ENCODE data around the gene SBK2. TPM values are rescaled to one million over a fixed set of nuclear protein-coding genes. Genes with fewer than 3 reads are reported as not detected.
"Not testable (repeated sequence)": the region's sequence is repeated elsewhere in the genome, so short reads cannot be mapped to it uniquely, and the experiment has no call there.

Gene SBK2
- total and polyA plus RNA-seq, 2 donors: not detected

DNA sequence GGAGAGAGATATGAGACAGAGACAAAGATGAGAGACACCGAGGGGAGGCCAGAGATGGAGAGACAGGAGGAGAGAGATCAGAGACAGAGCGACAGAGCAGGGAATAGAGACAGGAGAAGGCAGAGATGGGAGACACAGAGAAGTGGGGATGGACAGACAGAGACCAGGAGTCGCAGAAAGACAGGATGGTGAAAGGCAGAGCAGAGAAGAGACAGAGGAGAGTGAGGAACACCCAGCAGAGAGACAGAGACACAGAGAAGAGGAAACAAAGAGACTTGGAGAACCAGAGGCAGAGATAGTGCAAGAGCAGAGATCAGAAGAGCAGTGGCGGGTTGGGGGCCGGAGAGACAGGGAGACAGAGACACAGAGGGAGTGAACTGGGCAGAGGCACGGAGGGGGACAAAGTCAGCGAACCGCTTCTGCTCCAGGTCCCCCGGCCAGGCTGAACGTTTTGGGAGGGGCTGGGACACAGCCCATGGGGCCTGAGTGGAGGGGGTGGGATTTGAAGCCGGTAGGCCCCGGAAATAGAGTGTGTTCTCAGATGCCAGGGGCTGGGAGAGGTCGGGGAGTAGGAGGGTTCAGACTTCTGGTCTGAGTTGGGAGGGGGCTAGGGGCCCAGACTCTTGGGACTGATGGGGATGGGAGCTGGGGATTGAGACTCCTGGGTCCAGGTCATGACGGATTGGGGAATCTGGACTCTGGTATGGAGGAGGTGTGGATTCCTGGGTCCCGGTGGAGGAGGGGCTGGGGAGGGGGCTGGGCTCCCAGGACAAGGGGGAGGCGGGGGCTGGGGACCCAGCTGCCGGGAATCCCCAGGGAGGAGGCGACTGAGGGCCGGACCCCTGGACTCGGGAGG lies 43.1 kb upstream of the SBK2 start:
- peaks cover 0 to 2% of the 10 kb centered on the region in 2 donors for H3K27me3 ChIP-seq (ENCODE audit: control insufficient read depth in 2 of 2, insufficient read depth in 1 of 2, low read length in 1 of 2)
- peak overlapping the region; percentile 77 to 86 for H3K27ac ChIP-seq (ENCODE audit: low read depth in 1 of 2, low read length in 1 of 2)
- WGBS: 16% methylated on average over 20 of the region's 20 CpGs
- H3K36me3 ChIP-seq (ENCODE audit: control insufficient read depth in 2 of 2, insufficient read depth in 2 of 2, low read length in 1 of 2): peaks cover 5 to 21% of the 10 kb centered on the region in 2 donors
- no peaks in the 10 kb centered on the region for H3K9me3 ChIP-seq (ENCODE audit: control insufficient read depth in 2 of 2, insufficient read depth in 1 of 2, low read length in 1 of 2)
- H3K4me1 ChIP-seq (ENCODE audit: control insufficient read depth in 2 of 2, insufficient read depth in 2 of 2, low read length in 2 of 2): peaks cover 9 to 10% of the 10 kb centered on the region in 2 donors
- peak in 2 of 9 donors; percentile 17 to 36 for DNase-seq (ENCODE audit: low read depth in 6 of 9, low spot score in 9 of 9)
- peak overlapping the region; percentile 68 to 84 for H3K4me3 ChIP-seq (ENCODE audit: low read length in 2 of 2)

DNA sequence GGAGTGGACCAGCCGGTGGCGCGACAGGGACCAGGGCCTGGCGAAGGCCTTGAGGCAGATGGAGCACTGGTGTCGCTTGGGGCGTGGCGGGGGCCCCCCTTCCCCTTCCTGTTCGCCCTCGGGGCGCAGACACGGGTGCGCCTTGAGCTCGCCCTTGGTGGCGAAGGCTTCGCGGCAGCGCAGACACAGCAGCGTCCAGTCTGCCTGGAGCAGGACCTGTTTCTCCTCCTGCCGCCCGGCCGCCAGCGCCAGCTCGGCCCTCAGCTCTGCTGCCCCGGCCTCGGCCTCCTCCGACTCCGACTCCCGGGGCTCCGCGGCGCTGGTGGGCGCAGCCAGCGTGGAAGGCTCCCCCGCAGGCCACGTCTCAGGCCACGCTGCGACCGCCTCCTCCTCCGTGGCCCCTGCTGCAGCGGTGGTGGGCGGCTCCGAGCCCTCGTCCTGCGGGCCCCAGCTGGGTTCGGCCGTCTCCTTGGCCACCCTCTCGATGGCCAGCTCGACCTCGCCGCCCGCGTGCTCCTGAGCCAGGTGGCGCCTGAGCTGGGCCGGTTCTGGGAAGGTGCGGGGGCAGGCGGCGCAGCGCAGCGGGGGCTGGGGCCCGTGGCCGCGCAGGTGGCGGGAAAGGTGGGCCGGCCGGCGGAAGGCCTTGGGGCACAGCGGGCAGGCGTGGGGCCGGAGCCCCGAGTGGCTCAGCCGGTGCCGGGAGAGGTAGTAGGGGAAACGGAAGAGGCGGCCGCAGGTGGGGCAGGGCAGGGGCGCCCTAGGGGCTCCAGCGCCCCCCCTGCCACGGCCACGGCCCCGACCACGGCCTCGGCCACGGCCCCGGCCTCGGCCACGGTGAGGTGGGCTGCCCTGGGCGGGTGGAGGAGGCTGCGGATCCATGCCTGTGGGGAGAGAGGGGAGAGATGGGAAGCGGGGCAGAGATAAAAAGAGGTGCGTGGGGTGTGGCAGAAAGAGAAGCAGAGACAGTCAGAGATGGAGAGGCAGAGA lies 42.1 kb upstream of the SBK2 start:
- WGBS: 97% methylated on average over 90 of the region's 90 CpGs
- H3K4me3 ChIP-seq (ENCODE audit: low read length in 2 of 2): no peak overlapping the region
- H3K4me1 ChIP-seq (ENCODE audit: control insufficient read depth in 2 of 2, insufficient read depth in 2 of 2, low read length in 2 of 2): peaks cover 9 to 10% of the 10 kb centered on the region in 2 donors
- H3K27ac ChIP-seq (ENCODE audit: low read depth in 1 of 2, low read length in 1 of 2): no peak overlapping the region
- peaks cover 5 to 21% of the 10 kb centered on the region in 2 donors for H3K36me3 ChIP-seq (ENCODE audit: control insufficient read depth in 2 of 2, insufficient read depth in 2 of 2, low read length in 1 of 2)
- no peaks in the 10 kb centered on the region for H3K27me3 ChIP-seq (ENCODE audit: control insufficient read depth in 2 of 2, insufficient read depth in 1 of 2, low read length in 1 of 2)
- no peaks in the 10 kb centered on the region for H3K9me3 ChIP-seq (ENCODE audit: control insufficient read depth in 2 of 2, insufficient read depth in 1 of 2, low read length in 1 of 2)
- DNase-seq (ENCODE audit: low read depth in 6 of 9, low spot score in 9 of 9): no peak

DNA sequence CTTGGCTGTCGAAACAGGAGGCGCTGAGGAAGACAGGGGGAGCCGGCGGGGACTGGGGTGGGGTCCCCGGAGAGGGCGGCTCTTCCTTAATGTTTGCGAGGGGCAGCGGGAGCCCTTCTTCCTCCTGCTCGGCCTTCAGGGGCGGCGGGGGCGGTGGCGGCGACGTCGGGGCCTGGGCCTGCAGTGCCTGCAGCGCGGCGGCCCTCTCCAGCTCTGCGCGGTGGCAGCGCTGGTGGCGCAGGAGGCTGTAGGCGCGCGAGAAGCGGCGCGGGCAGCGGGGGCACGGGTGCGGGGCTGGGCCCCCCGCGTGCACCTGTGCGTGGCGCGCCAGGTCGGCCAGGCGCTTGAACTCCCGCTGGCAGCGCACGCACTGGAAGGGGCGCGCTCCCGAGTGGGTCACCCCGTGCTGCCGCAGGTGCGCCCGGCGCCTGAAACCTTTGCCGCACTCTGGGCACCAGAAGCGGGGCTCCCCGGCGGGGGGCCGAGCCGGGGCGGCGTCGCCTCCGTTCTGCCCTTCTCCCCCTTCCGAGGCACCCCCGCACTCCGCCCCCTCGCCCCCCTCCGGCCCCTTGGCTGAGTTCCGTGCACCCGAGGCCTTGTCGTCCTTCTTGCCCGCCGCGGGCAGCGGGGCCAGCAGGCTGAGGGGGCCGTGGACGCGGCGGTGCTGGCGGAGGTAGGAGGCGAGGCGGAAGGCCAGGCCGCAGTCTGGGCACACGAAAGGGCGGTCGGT lies 41.3 kb upstream of the SBK2 start:
- 98% methylated on average over 83 of the region's 83 CpGs for WGBS

DNA sequence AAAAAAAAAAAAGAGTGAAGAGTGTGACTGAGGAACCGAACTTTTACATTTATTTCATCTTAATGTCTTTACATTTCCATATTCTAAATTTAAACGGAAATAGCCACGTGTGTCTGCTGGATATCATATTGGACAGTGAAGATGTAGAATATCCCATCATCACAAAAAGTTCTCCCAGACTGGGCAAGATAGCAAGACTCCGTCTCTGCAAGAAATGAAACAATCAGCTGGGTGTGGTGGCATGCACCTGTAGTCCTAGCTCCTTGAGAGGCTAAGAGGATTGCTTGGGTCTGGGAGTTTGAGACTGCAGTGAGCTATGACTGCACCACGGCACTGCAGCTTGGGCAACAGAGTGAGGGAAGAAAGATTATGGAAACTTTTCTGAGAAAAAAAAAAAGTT lies 39.8 kb upstream of the SBK2 start:
- H3K4me1 ChIP-seq (ENCODE audit: control insufficient read depth in 2 of 2, insufficient read depth in 2 of 2, low read length in 2 of 2): peaks cover 9% of the 10 kb centered on the region in 2 donors
- H3K4me3 ChIP-seq (ENCODE audit: low read length in 2 of 2): no peak overlapping the region
- DNase-seq (ENCODE audit: low read depth in 6 of 9, low spot score in 9 of 9): no peak
- H3K27ac ChIP-seq (ENCODE audit: low read depth in 1 of 2, low read length in 1 of 2): no peak overlapping the region
- no peaks in the 10 kb centered on the region for H3K27me3 ChIP-seq (ENCODE audit: control insufficient read depth in 2 of 2, insufficient read depth in 1 of 2, low read length in 1 of 2)
- H3K9me3 ChIP-seq (ENCODE audit: control insufficient read depth in 2 of 2, insufficient read depth in 1 of 2, low read length in 1 of 2): no peaks in the 10 kb centered on the region
- 97% methylated on average over 5 of the region's 5 CpGs for WGBS
- peaks cover 5 to 21% of the 10 kb centered on the region in 2 donors for H3K36me3 ChIP-seq (ENCODE audit: control insufficient read depth in 2 of 2, insufficient read depth in 2 of 2, low read length in 1 of 2)

More for the DNA sequence above, 41.3 kb upstream of the SBK2 start:
- Histone ChIP-seq H3K4me1 (ENCODE audit: control insufficient read depth in 2 of 2, insufficient read depth in 2 of 2, low read length in 2 of 2) (peaks cover 9 to 10% of the 10 kb centered on the region in 2 donors), H3K36me3 (ENCODE audit: control insufficient read depth in 2 of 2, insufficient read depth in 2 of 2, low read length in 1 of 2) (peaks cover 5 to 21% of the 10 kb centered on the region in 2 donors), H3K27ac (ENCODE audit: low read depth in 1 of 2, low read length in 1 of 2) (no peak overlapping the region), H3K27me3 (ENCODE audit: control insufficient read depth in 2 of 2, insufficient read depth in 1 of 2, low read length in 1 of 2) (no peaks in the 10 kb centered on the region), H3K4me3 (ENCODE audit: low read length in 2 of 2) (no peak overlapping the region), H3K9me3 (ENCODE audit: control insufficient read depth in 2 of 2, insufficient read depth in 1 of 2, low read length in 1 of 2) (no peaks in the 10 kb centered on the region)
- no peak for DNase-seq (ENCODE audit: low read depth in 6 of 9, low spot score in 9 of 9)

DNA sequence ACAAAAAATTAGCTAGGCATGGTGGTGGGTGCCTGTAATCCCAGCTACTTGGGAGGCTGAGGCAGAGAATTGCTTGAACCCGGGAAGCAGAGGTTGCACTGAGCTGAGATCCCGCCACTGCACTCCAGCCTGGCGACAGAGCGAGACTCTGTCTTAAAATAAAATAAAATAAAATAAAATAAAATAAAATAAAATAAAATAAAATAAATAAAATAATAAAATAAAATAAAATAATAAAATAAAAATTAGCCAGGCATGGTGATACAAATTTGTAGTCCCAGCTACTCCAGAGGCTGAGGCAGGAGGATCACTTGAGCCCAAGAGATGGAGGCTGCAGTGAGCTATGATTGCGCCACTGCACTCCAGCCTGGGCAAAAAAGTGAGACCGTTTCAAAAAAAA lies 37.0 kb upstream of the SBK2 start:
- not testable (repeated sequence) for H3K9me3 ChIP-seq (ENCODE audit: control insufficient read depth in 2 of 2, insufficient read depth in 1 of 2, low read length in 1 of 2); H3K4me3 ChIP-seq (ENCODE audit: low read length in 2 of 2); H3K4me1 ChIP-seq (ENCODE audit: control insufficient read depth in 2 of 2, insufficient read depth in 2 of 2, low read length in 2 of 2); H3K27me3 ChIP-seq (ENCODE audit: control insufficient read depth in 2 of 2, insufficient read depth in 1 of 2, low read length in 1 of 2); H3K27ac ChIP-seq (ENCODE audit: low read depth in 1 of 2, low read length in 1 of 2); DNase-seq (ENCODE audit: low read depth in 6 of 9, low spot score in 9 of 9)
- WGBS: 99% methylated on average over 6 of the region's 6 CpGs
- peaks cover 5 to 18% of the 10 kb centered on the region in 2 donors for H3K36me3 ChIP-seq (ENCODE audit: control insufficient read depth in 2 of 2, insufficient read depth in 2 of 2, low read length in 1 of 2)

DNA sequence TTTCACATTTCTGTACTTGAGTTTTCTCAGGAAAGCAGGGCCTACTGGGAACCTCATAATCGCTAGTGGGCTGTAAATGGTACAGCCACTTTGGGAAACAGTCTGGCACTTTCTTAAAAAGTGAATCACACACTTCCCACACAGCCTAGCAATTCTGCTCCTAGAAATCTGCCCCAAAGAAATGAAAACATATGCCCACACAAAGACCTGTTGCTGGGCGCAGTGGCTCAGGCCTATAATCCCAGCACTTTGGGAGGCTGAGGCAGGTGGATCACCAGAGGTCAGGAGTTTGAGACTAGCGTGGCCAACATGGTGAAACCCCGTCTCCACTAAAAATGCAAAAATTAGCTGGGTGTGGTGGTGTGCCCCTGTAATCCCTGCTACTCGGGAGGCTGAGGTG lies 32.5 kb upstream of the SBK2 start:
- H3K27ac ChIP-seq (ENCODE audit: low read depth in 1 of 2, low read length in 1 of 2); H3K4me1 ChIP-seq (ENCODE audit: control insufficient read depth in 2 of 2, insufficient read depth in 2 of 2, low read length in 2 of 2); H3K9me3 ChIP-seq (ENCODE audit: control insufficient read depth in 2 of 2, insufficient read depth in 1 of 2, low read length in 1 of 2); DNase-seq (ENCODE audit: low read depth in 6 of 9, low spot score in 9 of 9); H3K27me3 ChIP-seq (ENCODE audit: control insufficient read depth in 2 of 2, insufficient read depth in 1 of 2, low read length in 1 of 2); H3K4me3 ChIP-seq (ENCODE audit: low read length in 2 of 2); H3K36me3 ChIP-seq (ENCODE audit: control insufficient read depth in 2 of 2, insufficient read depth in 2 of 2, low read length in 1 of 2): not testable (repeated sequence)
- 96% methylated on average over 5 of the region's 5 CpGs for WGBS

DNA sequence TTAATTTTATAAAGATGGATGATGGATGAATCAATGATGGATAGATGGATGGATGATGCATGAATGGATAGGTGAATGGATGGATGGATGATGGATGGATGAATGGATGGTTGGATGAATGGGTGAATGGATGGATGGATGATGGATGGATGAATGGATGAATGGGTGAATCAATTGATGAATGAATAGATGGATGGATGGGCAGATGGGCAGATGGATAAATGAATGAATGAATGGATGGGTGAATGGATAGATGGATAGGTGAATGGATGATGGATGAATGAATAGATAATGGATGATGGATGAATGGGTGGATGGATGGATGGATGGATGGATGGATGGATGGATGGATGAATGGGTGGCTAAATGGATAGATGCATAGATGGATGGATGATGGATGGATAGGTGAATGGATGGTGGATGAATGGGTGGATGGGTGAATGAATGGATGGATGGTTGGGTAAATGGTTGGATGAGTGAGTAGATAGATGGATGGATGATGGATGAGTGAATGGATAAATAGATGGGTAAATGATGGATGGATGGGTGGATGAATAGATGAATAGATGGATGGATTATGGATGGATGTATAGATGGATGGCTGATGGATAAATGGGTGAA lies 30.9 kb upstream of the SBK2 start:
- Histone ChIP-seq H3K9me3 (ENCODE audit: control insufficient read depth in 2 of 2, insufficient read depth in 1 of 2, low read length in 1 of 2) (no peaks in the 10 kb centered on the region), H3K27me3 (ENCODE audit: control insufficient read depth in 2 of 2, insufficient read depth in 1 of 2, low read length in 1 of 2) (peaks cover 0 to 12% of the 10 kb centered on the region in 2 donors), H3K36me3 (ENCODE audit: control insufficient read depth in 2 of 2, insufficient read depth in 2 of 2, low read length in 1 of 2) (no peaks in the 10 kb centered on the region), H3K27ac (ENCODE audit: low read depth in 1 of 2, low read length in 1 of 2) (no peak overlapping the region), H3K4me1 (ENCODE audit: control insufficient read depth in 2 of 2, insufficient read depth in 2 of 2, low read length in 2 of 2) (no peaks in the 10 kb centered on the region), H3K4me3 (ENCODE audit: low read length in 2 of 2) (no peak overlapping the region)
- DNase-seq (ENCODE audit: low read depth in 6 of 9, low spot score in 9 of 9): no peak

DNA sequence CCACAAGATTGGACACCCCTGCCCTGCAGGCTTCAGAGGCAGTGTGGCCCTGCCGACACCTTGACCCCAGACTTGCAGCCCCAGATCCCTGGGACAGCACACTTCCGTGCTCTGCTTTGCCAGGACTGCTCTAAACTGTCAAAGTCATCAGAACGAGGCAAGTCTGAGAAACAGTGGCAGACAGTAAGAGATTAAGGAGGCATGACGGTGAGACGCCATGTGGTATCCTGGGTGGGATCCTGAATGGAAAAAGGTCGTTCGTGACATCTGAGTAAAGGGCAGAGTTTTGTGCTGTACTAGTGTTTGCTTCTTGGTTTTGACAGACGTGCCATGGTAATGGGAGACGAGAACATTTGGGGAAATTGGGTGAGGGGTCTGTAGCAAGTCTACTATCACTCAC lies 29.9 kb upstream of the SBK2 start:
- H3K27ac ChIP-seq (ENCODE audit: low read depth in 1 of 2, low read length in 1 of 2): no peak overlapping the region
- no peaks in the 10 kb centered on the region for H3K4me1 ChIP-seq (ENCODE audit: control insufficient read depth in 2 of 2, insufficient read depth in 2 of 2, low read length in 2 of 2)
- no peak for DNase-seq (ENCODE audit: low read depth in 6 of 9, low spot score in 9 of 9)
- H3K36me3 ChIP-seq (ENCODE audit: control insufficient read depth in 2 of 2, insufficient read depth in 2 of 2, low read length in 1 of 2): no peaks in the 10 kb centered on the region
- H3K9me3 ChIP-seq (ENCODE audit: control insufficient read depth in 2 of 2, insufficient read depth in 1 of 2, low read length in 1 of 2): no peaks in the 10 kb centered on the region
- H3K4me3 ChIP-seq (ENCODE audit: low read length in 2 of 2): no peak overlapping the region
- H3K27me3 ChIP-seq (ENCODE audit: control insufficient read depth in 2 of 2, insufficient read depth in 1 of 2, low read length in 1 of 2): peaks cover 0 to 12% of the 10 kb centered on the region in 2 donors
- 67% methylated on average over 9 of the region's 9 CpGs for WGBS

Measured in thymus (tissue), 11 donors.